NCI-H2196 treated with DMSO at 0.1 percent for 48 hours (cell line): ENCODE data around the gene ELL2.
A peak's percentile ranks its signal among the peaks of the same experiment; 100 is the strongest.

Source experiments
- DNase-seq: peaks from one replicate; lab custom pipeline; 2025; ENCODE audit not compliant: unreplicated experiment; lab: John Stamatoyannopoulos, UW

Gene ELL2

GRCh38 chr5:95983509-95983908 is 21.9 kb upstream of the ELL2 start:
- no peak for DNase-seq

- no peak for DNase-seq
These were observed 21.4 kb upstream of the ELL2 start for GRCh38 chr5:95983080-95983479.

GRCh38 chr5:95976606-95977005 is 15.0 kb upstream of the ELL2 start:
- no peak for DNase-seq

- no peak for DNase-seq
These were observed 14.1 kb upstream of the ELL2 start for GRCh38 chr5:95975703-95976102.

- DNase-seq = no peak
These were observed 12.2 kb upstream of the ELL2 start for GRCh38 chr5:95973793-95974325.

- no peak for DNase-seq
These were observed 10.5 kb upstream of the ELL2 start for GRCh38 chr5:95972196-95972595.

GRCh38 chr5:95970359-95970704 is 8.7 kb upstream of the ELL2 start:
- no peak for DNase-seq

GRCh38 chr5:95969651-95970358 is 8.2 kb upstream of the ELL2 start:
- DNase-seq = no peak

GRCh38 chr5:95969055-95969454 is 7.4 kb upstream of the ELL2 start:
- no peak for DNase-seq

- DNase-seq = no peak
These were observed 5.6 kb upstream of the ELL2 start for GRCh38 chr5:95967236-95967635.

GRCh38 chr5:95966005-95966404 is 4.4 kb upstream of the ELL2 start:
- DNase-seq = peak; percentile 13

GRCh38 chr5:95963650-95964410 is 2.2 kb upstream of the ELL2 start:
- DNase-seq = no peak

- DNase-seq = no peak
These were observed 1.1 kb upstream of the ELL2 start for GRCh38 chr5:95962785-95963184.

- no peak for DNase-seq
These were observed 773 bp upstream of the ELL2 start for GRCh38 chr5:95962475-95962773.

GRCh38 chr5:95960667-95961616 is 709 bp downstream of the ELL2 start:
- peak; percentile 11 for DNase-seq

- no peak for DNase-seq
These were observed 1.6 kb downstream of the ELL2 start for GRCh38 chr5:95959888-95960666.

GRCh38 chr5:95959051-95959887 is 2.4 kb downstream of the ELL2 start:
- DNase-seq = no peak

GRCh38 chr5:95958310-95959014 is 3.2 kb downstream of the ELL2 start:
- no peak for DNase-seq

GRCh38 chr5:95957561-95958203 is 4.0 kb downstream of the ELL2 start:
- no peak for DNase-seq
